Skin of body (tissue), 2 donors: ENCODE results near the gene ZNF385C. TPM values are rescaled to one million over a fixed set of nuclear protein-coding genes. Genes with fewer than 3 reads are reported as not detected.

Experiments used
- DNase-seq: peaks from one replicate; lab custom pipeline; 2025; lab: John Stamatoyannopoulos, UW
- total RNA-seq: library from RNA; depleted of rRNA; stranded (reverse); fragments of >200 nt; gene quantifications from one replicate; pipeline ENCODE4 v1.2.3, GENCODE V29; 2014

ZNF385C gene
- total RNA-seq, 1 donor from 2014 or later = 1.3 TPM

DNA sequence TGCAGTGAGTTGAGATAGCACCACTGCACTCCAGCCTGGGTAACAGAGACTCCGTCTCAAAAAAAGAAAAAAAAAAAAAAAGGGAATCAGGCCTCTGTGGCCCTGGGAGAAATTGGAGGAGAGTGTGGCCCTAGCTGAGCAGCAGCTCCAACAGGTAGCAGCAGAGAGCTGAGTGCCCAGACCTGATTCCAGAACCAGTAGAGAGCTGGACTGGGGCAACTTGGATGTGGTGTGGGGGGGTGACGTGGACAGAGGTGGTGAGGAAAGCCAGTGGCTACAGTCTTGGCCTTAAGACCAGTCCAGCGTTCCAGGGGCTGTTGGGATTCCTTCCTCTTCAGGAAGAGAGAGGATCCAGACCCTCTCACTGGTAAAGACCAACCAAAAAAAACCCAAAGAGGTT lies 26.0 kb upstream of the ZNF385C start:
- no peak for DNase-seq

DNA sequence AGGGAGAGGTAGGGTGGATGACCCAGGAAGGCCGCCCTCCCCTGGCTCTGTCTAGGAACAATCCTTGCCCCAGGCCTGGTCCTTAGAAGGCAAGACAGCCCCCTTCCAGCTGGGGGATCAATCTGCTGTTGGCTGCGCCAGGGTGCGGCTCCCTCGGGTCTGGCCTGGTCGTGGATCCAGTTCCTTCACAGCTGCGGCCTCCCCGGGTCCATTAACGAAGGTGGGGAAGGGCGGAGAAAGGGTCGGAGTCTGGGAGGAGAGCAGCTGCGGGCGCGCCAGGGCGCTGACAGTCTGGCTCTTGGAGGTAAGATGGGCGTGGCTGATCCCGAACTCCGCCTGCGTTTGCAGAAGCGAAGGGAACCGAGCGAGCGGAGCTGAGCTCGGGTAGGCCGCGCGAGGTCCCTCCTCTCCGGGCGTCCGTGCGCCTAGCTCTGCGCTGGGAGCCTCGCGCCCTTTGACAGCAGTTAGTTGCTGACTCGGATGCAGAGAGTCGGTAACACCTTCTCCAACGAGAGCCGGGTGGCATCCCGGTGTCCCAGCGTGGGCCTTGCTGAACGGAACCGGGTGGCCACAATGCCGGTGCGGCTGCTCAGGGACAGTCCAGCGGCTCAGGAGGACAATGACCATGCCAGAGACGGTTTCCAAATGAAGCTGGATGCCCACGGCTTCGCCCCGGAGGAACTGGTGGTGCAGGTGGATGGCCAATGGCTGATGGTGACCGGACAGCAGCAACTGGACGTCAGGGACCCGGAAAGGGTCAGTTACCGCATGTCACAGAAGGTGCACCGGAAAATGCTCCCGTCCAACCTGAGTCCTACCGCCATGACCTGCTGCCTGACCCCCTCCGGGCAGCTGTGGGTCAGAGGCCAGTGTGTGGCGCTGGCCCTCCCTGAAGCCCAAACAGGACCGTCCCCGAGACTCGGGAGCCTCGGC lies 24.4 kb upstream of the ZNF385C start, which contains the start of gene HSPB9:
Gene HSPB9 (plus strand): TSS at position 434 of the 933 bp plus-strand sequence. CDS start 47 bp downstream, at position 481.
- no peak for DNase-seq

- peak; percentile 44 for DNase-seq
Measured at GRCh38 chr17:42120770-42121769, 22.8 kb upstream of the ZNF385C start, which contains the start of gene KAT2A. TSS of gene KAT2A (minus strand) at chr17:42121367. CDS start at chr17:42121304, 63 bp downstream.

DNA sequence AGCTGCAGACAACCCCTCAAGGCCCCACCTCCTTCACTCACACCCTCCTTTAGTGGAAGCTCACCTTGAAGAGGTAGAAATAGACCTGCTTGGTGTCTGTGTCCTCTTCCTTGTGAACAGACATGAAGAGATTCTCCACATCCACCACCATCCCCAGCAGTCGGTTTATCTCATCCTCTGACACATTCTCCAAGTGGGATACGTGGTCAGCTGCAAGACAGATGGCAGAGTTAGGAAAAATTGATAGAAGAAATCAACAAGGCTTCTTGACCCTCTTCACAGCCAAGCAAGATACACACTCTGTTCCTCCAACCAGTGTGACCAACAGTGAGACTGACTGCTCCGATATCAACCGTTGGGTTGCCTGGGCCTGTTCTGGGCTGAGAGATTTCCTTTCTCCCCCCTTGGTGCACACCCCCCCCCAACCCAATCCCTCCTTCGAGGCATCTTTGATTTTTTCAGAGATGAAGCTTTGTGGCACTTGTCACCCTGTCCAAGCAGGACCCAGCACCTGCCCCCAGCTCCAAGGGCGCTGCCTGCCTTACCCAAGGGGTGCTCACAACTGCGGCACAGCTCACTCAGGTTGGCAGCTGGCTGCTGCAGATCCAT lies 22.0 kb upstream of the ZNF385C start:
- no peak for DNase-seq

DNA sequence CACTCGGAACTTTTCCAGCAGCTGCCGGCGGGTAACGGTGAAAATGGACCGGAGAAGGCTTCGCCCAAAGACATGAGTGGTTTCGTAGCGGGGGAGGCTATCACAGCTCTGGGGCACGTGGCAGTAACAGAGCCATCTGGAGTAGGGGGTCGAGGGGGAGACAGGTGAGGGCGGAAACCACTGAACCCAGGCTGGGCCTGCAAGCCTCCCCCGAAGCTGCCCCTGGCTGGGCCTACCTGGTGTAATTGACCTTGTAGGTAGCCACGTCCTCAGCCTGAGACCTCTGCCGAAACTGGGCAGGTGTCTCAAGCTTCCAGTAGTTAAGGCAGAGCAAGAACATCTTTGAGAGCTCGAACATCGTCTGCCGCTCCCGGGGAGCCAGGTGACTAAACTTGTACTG lies 21.0 kb upstream of the ZNF385C start:
- no peak for DNase-seq

DNA sequence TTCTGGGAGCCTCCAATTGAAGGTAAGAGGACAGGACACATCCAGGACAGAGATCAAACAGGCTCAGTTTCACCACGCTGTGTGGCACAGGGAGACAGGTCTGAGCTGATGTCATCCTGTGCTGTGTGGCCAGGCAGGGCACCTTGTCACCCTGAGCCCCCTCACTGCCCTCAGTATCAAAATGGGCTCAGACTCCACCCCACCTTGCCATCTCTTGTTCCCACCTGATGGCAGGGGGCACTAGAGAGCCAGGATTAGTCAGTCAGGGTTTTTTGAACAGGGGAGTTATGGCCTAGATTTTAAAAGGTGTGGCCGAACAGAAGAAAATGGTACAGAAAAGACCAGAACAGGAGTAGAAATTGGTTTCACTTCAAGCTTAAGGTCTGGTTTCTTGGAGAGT lies 20.3 kb upstream of the ZNF385C start:
- DNase-seq = no peak

DNA sequence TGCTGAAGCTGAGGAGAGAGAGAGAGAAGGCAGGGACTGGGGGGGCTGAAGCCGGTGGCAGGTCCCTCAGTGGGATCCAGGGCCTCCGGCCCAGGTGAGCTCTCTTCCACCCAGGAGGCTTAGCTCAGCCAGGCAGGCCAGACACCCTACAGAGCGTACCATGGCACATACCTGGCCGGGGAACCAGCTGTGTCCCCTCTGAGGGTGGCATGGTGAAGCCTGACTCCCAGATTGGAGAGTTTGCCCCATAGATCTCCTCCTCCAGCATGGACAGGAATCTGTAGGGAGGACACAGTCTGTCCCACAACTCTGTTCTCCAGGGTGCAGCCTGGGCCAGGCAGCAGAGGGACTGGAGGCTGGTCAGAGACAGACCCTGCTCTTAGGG lies 19.8 kb upstream of the ZNF385C start:
- DNase-seq = no peak

GRCh38 chr17:42117397-42118125 lies 19.3 kb upstream of the ZNF385C start:
- DNase-seq = no peak

GRCh38 chr17:42116705-42117396 lies 18.6 kb upstream of the ZNF385C start:
- peak; percentile 44 for DNase-seq

- DNase-seq = no peak
Measured at GRCh38 chr17:42114118-42114517, 15.8 kb upstream of the ZNF385C start.

GRCh38 chr17:42113293-42114069 lies 15.2 kb upstream of the ZNF385C start:
- no peak for DNase-seq

DNA sequence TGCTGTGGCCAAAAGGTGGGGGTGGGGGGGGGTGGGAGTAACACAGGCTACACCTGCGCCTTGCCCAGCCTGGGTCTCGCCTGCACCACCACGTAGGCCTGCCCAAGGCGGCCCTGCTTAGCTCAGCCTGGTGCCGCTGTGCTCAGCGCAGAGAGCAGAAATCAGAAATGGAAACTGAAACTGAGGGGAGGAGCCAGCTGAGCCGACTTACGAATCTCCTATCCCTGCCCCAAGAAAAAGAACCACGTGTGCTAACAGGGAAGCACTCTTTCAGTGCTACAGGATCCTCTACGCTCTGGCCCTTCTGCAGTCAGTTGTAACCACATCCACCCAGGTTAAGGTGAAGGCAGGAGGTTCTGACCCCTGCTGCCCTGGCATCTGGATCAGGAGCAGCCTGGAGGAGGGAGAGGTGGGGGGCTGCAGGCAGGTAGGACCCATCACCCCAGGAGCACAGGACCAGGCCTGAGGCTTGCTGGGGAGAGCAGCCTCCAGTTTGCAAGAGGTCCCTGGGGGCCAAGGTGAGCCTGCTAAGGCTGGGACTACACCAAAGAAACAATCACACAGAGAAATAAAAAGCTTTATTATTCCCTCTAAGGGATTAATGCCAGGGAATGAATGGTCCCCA lies 14.4 kb upstream of the ZNF385C start, which contains the start of gene DHX58:
Gene DHX58 (minus strand): TSS at position 163 of the 625 bp plus-strand sequence. CDS start 822 bp downstream, outside the sequence.
- DNase-seq = peak; percentile 79

DNA sequence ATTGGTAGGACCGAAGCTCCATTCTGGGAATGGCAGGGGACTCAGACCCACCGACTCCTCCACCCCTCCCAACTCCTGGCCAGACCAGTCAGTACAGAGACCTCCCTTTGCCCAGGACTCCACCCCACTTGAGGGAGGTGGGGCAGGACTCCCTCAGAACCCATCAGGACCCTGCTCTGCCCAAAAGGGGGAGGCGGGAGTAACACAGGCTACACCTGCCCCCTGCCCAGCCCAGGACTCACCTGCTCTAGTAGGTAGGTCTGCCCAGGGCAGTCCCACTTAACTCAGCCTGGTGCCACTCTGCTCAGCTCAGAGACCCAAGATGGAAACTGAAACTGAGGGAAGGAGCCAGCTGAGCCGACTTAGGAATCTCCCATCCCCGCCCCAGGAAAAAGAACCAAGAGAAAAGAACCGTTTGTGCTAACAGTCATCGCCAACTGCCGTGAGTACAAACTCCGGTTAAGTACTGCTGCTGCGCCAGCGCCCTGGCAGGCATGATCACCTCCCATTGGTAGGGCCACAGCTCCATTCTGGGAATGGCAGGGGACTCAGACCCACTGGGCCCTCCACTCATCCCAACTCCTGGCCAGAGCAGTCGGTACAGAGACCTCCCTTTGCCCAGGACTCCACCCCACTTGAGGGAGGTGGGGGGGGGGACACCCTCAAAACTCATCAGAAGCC lies 13.7 kb upstream of the ZNF385C start:
- DNase-seq = no peak

GRCh38 chr17:42111265-42111636 lies 13.0 kb upstream of the ZNF385C start:
- DNase-seq = no peak

GRCh38 chr17:42110301-42111264 lies 12.3 kb upstream of the ZNF385C start:
- DNase-seq = no peak

DNA sequence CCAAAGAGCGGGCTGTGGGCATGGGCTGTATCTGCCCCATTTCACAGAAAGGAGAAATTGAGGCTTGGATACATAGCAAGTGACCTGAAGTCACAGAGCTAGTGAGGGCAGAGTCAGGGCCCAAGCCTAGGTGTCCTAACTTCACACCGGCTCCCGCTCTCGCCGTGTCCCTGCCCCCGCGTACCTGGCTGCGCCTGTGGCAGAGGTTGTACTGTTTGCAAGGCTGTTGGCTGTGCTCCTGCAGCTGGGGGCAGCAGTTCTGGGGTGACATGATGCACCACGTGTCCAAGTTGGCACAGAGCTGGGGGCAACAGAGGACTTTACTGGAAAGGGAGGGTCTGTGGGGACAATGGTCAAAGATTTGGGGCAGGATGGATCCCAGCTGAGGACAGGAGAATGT lies 10.8 kb upstream of the ZNF385C start:
- DNase-seq = no peak
